ENCODE results near the gene OR10G6.
"Not testable (repeated sequence)": the region's sequence is repeated elsewhere in the genome, so short reads cannot be mapped to it uniquely, and the experiment has no call there.

OR10G6 gene

DNA sequence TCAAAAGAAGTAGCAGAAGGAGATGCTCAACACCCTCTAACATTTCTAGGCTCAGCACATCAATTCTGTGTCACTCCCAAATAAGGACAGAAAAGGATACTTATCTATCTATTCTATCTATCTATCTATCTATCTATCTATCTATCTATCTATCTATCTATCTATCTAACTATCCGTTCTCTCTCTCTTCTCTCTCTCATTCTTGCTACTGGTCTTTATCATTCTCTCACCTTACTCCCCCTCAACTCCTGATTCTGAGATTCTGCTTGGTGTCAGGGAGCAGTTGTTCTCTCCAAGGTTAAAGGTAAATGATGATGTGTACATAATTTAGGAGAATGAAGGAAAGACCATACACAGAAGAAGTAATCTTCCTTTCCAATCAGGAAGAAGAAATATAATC is at the start of gene OR10G6:
OR10G6 (minus strand) TSS at position 43 of the 400 bp plus-strand sequence; CDS start at position 43, 0 bp downstream.
- DNase-seq: no peak

DNA sequence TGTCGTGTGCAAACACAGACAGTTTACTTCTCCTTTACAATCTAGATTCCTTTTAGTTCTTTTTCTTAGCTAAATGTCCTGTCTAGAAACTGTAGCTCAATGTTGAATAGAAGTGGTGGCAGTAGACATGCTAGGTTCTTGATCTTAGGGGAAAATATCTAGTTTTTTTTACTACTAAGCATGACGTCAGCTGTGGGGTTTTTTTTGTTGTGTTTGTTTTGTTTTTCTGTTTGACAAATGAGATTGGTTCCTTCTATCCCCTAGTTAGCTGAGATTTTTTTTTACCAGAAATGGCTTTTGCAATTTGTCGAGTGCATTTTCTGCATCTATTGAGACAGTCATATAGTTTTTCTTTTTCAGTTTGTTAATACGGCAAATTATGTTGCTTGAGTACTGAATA is 48.5 kb upstream of the OR10G6 start:
- DNase-seq: no peak

DNA sequence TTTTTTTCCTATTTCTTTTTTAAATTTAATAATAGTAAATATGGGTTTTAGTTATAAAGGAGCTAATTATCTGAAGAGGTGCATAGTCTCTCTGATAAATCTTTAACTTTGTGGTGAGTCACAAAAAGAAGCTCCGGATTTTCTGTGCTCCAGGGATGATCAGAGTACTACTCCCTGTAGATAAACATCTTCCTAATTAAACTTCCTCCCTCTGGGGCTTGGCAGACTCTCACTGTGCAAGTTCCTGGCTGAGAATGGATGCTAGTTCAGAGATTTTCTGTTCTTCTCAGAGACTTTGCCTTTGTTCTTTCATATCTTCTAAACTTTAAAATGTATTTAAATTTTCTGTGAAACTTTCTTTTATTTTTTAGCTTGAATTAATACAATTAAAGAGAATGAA is 46.3 kb upstream of the OR10G6 start, which contains the start of gene OR10G7:
OR10G7 (minus strand) TSS at position 72 of the 400 bp plus-strand sequence. CDS start 2,324 bp downstream, outside the sequence.
- DNase-seq: no peak

- DNase-seq: no peak
These were observed 44.6 kb upstream of the OR10G6 start for GRCh38 chr11:124039557-124039956.

GRCh38 chr11:124036666-124037065 is 41.7 kb upstream of the OR10G6 start:
- DNase-seq: no peak

GRCh38 chr11:124026498-124026897 is 31.5 kb upstream of the OR10G6 start, which contains the start of gene OR10G8:
Gene OR10G8 (plus strand): TSS chr11:124026798. CDS start chr11:124029623, 2,825 bp downstream.
- no peak for DNase-seq

DNA sequence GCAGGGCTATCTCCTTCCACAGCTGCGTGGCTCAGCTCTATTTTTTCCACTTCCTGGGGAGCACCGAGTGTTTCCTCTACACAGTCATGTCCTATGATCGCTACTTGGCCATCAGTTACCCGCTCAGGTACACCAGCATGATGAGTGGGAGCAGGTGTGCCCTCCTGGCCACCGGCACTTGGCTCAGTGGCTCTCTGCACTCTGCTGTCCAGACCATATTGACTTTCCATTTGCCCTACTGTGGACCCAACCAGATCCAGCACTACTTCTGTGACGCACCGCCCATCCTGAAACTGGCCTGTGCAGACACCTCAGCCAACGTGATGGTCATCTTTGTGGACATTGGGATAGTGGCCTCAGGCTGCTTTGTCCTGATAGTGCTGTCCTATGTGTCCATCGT is 20.9 kb upstream of the OR10G6 start:
- DNase-seq: not testable (repeated sequence)

GRCh38 chr11:124012697-124013096 is 17.7 kb upstream of the OR10G6 start, which contains the start of gene OR10G4:
Gene OR10G4 (plus strand): TSS chr11:124012997. CDS start chr11:124015575, 2,578 bp downstream.
- DNase-seq: no peak

DNA sequence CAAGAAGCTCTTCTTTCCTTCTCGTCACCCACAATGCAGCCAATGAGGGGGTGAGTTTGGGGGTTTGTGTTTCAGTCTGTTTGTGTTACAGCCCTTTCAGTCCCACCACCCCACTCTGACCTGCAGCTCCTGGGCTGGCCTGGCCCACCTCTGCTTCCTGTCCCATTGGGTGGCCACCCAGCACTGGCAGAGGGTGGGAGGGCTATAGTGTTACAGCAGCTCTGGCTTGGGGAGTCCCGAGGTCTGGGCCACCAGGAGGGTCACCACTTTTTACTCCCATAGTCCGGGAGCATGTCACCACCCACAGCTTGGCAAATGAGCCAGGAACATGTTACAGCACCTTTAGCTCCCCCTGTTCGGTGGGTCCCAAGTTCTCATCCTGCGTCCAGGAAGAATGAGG is 15.7 kb downstream of the OR10G6 start:
- DNase-seq: no peak

- no peak for DNase-seq
These were observed 17.1 kb downstream of the OR10G6 start, which contains the start of gene OR10S1 for GRCh38 chr11:123977731-123978347. Gene OR10S1 (minus strand): TSS chr11:123977781. CDS start chr11:123977664, 117 bp downstream.

DNA sequence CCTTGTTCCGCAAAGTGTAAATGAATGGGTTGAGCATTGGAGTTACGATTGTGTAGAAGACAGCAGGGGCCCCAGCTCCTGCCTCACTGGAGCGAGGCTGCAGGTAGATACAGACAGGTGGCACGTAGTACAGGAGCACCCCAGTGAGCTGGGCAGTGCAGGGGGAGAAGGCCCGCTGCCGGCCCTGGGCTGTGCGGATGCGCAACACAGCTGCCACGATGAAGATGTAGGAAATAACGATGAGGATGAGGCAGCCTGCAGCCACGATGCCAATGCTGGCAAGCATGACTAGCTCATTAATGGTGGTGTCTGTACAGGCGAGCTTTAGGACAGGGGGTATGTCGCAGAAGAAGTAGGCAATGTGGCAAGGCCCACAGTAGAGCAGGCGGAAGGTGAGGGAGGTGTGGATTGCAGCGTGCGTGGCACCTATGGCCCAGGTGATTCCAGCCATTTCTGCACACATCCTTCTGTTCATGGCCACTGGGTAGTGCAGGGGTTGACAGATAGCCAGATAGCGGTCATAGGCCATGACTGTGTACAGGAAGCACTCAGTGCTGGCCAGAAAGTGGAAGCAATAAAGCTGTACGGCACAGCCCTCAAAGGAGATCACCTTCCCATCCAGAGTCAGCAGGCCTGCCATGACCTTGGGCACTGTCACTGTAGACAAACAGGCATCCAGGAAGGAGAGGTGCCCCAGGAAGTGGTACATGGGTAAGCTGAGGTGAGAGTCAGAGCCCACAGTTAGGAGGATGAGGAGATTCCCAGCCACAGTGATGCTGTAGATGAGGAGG is 18.0 kb downstream of the OR10G6 start:
- no peak for DNase-seq

DNA sequence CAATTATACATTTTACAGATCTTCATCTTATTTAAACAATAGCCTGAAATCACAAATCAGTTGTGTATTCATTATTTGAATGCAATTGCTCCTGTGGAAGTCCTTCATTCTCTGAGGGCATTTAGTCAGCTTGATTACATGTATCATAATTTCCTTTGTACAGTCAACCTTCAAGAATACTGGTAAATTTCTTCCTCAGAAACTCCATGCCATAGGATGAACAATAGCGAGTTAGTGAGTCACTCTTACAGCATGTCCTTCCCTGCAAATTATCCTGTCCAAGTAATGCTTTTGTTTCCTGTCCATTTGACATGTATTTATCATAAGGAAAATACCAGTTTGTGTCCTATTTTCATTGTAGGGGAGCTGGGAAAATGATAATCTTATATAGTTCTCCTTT is 21.1 kb downstream of the OR10G6 start:
- DNase-seq: no peak

DNA sequence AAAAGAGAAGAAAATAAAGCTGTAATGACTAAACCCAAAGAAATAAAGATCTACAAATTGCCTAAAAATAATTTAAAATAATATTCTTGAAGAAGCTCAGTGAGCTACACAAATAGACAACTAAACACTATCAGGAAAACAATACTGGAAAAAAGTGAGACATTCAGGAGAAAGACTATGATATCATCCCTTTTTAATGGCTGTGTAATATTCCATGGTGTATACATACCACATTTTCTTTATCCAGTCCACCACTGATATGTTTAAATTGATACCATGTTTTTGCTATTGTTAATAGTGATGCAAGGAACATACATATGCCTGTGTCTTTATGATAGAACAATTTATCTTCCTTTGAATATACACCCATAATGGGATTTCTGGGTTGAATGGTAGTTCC is 38.2 kb downstream of the OR10G6 start:
- no peak for DNase-seq

DNA sequence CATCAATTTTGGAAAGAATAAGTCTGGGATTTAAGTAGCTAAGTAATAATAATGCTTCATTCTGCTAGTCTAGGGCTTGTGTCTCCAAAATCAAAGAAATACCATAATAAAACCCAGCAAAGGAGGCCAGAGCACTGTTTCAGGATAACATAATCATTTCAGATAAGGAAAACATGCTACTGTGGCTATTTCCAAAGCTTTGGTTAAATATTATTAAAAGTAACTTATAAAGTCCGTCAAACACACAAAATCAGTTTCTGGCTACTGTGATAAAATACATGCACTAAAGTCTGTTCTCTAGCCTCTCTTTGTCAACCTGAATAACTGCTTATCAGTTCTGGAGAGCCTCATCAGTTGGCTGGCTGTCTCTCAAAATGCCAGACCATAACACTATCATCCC is 49.8 kb downstream of the OR10G6 start:
- no peak for DNase-seq
